ENCODE results near the gene ERN1. TPM values are rescaled to one million over a fixed set of nuclear protein-coding genes. Genes with fewer than 3 reads are reported as not detected.

The ERN1 gene
- total and polyA plus RNA-seq, 2 of the 13 experiments (the other 11 are each of a cell fraction or from before 2014, with no cell fraction given) = 6.0 to 12.7 TPM

- TF ChIP-seq, protein P1, sequence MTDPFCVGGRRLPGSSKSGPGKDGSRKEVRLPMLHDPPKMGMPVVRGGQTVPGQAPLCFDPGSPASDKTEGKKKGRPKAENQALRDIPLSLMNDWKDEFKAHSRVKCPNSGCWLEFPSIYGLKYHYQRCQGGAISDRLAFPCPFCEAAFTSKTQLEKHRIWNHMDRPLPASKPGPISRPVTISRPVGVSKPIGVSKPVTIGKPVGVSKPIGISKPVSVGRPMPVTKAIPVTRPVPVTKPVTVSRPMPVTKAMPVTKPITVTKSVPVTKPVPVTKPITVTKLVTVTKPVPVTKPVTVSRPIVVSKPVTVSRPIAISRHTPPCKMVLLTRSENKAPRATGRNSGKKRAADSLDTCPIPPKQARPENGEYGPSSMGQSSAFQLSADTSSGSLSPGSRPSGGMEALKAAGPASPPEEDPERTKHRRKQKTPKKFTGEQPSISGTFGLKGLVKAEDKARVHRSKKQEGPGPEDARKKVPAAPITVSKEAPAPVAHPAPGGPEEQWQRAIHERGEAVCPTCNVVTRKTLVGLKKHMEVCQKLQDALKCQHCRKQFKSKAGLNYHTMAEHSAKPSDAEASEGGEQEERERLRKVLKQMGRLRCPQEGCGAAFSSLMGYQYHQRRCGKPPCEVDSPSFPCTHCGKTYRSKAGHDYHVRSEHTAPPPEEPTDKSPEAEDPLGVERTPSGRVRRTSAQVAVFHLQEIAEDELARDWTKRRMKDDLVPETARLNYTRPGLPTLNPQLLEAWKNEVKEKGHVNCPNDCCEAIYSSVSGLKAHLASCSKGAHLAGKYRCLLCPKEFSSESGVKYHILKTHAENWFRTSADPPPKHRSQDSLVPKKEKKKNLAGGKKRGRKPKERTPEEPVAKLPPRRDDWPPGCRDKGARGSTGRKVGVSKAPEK (CRISPR knock-in tag; IDR thresholded peaks at IDR 0.05; ENCODE audit: borderline replicate concordance) = no peak
- TF ChIP-seq ARHGAP35 (CRISPR knock-in tag; IDR thresholded peaks at IDR 0.05; ENCODE audit: borderline replicate concordance) (no peak), PPARG (CRISPR knock-in tag; conservative IDR thresholded peaks at IDR 0.05) (no peak), TCF7L2 (IDR thresholded peaks at IDR 0.05; ENCODE audit: low read depth, low read length) (no peak), ZNF761 (CRISPR knock-in tag; conservative IDR thresholded peaks at IDR 0.05) (no peak), KDM1A (CRISPR knock-in tag; IDR thresholded peaks at IDR 0.05) (no peak), ZNF891 (CRISPR knock-in tag; IDR thresholded peaks at IDR 0.05) (0 out of 2 replicates have a peak, but pooled peaks have one; percentile 39), ARNT (IDR thresholded peaks at IDR 0.05) (no peak), ATF7 (IDR thresholded peaks at IDR 0.05) (no peak), ATF7 (CRISPR knock-in tag; IDR thresholded peaks at IDR 0.05) (no peak), SIN3A (IDR thresholded peaks at IDR 0.05; ENCODE audit: borderline replicate concordance, low read depth, low read length) (no peak), SOX13 (IDR thresholded peaks at IDR 0.05) (no peak), SOX13 (CRISPR knock-in tag; conservative IDR thresholded peaks at IDR 0.05 in 1 of 2, IDR thresholded peaks at IDR 0.05 in 1 of 2) (0 out of 4 replicates have a peak, but pooled peaks of 1 of the 2 experiments have one; percentile 9), POLR2AphosphoS5 (IDR thresholded peaks at IDR 0.05; ENCODE audit: low read depth, low read length) (0 out of 2 replicates have a peak, but pooled peaks have one; percentile 15), NAIF1 (CRISPR knock-in tag; IDR thresholded peaks at IDR 0.05; ENCODE audit: borderline replicate concordance) (no peak), GRHL1 (CRISPR knock-in tag; conservative IDR thresholded peaks at IDR 0.05) (no peak), RXRA (CRISPR knock-in tag; IDR thresholded peaks at IDR 0.05) (no peak)
- TF ChIP-seq, protein P2, sequence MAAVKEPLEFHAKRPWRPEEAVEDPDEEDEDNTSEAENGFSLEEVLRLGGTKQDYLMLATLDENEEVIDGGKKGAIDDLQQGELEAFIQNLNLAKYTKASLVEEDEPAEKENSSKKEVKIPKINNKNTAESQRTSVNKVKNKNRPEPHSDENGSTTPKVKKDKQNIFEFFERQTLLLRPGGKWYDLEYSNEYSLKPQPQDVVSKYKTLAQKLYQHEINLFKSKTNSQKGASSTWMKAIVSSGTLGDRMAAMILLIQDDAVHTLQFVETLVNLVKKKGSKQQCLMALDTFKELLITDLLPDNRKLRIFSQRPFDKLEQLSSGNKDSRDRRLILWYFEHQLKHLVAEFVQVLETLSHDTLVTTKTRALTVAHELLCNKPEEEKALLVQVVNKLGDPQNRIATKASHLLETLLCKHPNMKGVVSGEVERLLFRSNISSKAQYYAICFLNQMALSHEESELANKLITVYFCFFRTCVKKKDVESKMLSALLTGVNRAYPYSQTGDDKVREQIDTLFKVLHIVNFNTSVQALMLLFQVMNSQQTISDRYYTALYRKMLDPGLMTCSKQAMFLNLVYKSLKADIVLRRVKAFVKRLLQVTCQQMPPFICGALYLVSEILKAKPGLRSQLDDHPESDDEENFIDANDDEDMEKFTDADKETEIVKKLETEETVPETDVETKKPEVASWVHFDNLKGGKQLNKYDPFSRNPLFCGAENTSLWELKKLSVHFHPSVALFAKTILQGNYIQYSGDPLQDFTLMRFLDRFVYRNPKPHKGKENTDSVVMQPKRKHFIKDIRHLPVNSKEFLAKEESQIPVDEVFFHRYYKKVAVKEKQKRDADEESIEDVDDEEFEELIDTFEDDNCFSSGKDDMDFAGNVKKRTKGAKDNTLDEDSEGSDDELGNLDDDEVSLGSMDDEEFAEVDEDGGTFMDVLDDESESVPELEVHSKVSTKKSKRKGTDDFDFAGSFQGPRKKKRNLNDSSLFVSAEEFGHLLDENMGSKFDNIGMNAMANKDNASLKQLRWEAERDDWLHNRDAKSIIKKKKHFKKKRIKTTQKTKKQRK (IDR thresholded peaks at IDR 0.05; ENCODE audit: low read length) = no peak
- TF ChIP-seq, protein P3, sequence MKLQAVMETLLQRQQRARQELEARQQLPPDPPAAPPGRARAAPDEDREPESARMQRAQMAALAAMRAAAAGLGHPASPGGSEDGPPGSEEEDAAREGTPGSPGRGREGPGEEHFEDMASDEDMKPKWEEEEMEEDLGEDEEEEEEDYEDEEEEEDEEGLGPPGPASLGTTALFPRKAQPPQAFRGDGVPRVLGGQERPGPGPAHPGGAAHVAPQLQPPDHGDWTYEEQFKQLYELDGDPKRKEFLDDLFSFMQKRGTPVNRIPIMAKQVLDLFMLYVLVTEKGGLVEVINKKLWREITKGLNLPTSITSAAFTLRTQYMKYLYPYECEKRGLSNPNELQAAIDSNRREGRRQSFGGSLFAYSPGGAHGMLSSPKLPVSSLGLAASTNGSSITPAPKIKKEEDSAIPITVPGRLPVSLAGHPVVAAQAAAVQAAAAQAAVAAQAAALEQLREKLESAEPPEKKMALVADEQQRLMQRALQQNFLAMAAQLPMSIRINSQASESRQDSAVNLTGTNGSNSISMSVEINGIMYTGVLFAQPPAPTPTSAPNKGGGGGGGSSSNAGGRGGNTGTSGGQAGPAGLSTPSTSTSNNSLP (IDR thresholded peaks at IDR 0.05; ENCODE audit: low read depth, low read length) = no peak
- TF ChIP-seq, protein P4, sequence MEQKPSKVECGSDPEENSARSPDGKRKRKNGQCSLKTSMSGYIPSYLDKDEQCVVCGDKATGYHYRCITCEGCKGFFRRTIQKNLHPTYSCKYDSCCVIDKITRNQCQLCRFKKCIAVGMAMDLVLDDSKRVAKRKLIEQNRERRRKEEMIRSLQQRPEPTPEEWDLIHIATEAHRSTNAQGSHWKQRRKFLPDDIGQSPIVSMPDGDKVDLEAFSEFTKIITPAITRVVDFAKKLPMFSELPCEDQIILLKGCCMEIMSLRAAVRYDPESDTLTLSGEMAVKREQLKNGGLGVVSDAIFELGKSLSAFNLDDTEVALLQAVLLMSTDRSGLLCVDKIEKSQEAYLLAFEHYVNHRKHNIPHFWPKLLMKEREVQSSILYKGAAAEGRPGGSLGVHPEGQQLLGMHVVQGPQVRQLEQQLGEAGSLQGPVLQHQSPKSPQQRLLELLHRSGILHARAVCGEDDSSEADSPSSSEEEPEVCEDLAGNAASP (CRISPR knock-in tag; IDR thresholded peaks at IDR 0.05; ENCODE audit: borderline replicate concordance) = no peak
These were observed 18.8 kb upstream of the ERN1 start (continued) for GRCh38 chr17:64148699-64149098.

Measured in HepG2 (cell line).